Liver (tissue), 9 donors: ENCODE results near the gene CNFN. TPM values are rescaled to one million over a fixed set of nuclear protein-coding genes. Genes with fewer than 3 reads are reported as not detected.

Experiments used
- DNase-seq: peaks from one replicate; pipeline ENCODE4 v3.0.0-alpha.2; 2017; ENCODE audit warnings: low spot score
- H3K27ac ChIP-seq, 2 donors: one replicate each; pipeline ENCODE4 v1.7.0; 2013; ENCODE audit warnings: inconsistent platforms in 2 of 2, low read length in 2 of 2, control low read depth in 1 of 2, low read depth in 1 of 2, mild to moderate bottlenecking in 1 of 2
- H3K27me3 ChIP-seq, 4 donors: one replicate each; pipeline versions ENCODE4 v1.6.1 to v1.7.0; 2013; ENCODE audit warnings: low read length in 3 of 4, inconsistent platforms in 1 of 4, mild to moderate bottlenecking in 1 of 4, moderate library complexity in 1 of 4; ENCODE audit not compliant: control insufficient read depth in 4 of 4, insufficient read depth in 4 of 4
- H3K36me3 ChIP-seq, 4 donors: one replicate each; pipeline versions ENCODE4 v1.6.1 to v1.7.0; 2013; ENCODE audit warnings: low read length in 3 of 4, mild to moderate bottlenecking in 3 of 4, low read depth in 1 of 4, moderate library complexity in 1 of 4; ENCODE audit not compliant: control insufficient read depth in 4 of 4, insufficient read depth in 3 of 4
- H3K4me1 ChIP-seq, 4 donors: one replicate each; pipeline versions ENCODE4 v1.6.1 to v1.7.0; 2013; ENCODE audit warnings: low read length in 3 of 4, mild to moderate bottlenecking in 3 of 4, moderate library complexity in 1 of 4; ENCODE audit not compliant: control insufficient read depth in 4 of 4, insufficient read depth in 4 of 4
- H3K4me3 ChIP-seq, 3 donors: one replicate each; pipeline versions ENCODE4 v1.6.1 to v1.7.0; 2013; ENCODE audit warnings: low read length in 3 of 3, control low read depth in 1 of 3, low read depth in 1 of 3, mild to moderate bottlenecking in 1 of 3
- H3K9ac ChIP-seq, 2 donors: one replicate each; pipeline ENCODE4 v1.7.0; 2013; ENCODE audit warnings: low read length in 2 of 2, mild to moderate bottlenecking in 2 of 2, moderate library complexity in 2 of 2, control low read depth in 1 of 2, low read depth in 1 of 2
- H3K9me3 ChIP-seq, 4 donors: one replicate each; pipeline versions ENCODE4 v1.6.1 to v1.7.0; 2013; ENCODE audit warnings: low read length in 3 of 4; ENCODE audit not compliant: control insufficient read depth in 4 of 4
- EGR1 ChIP-seq, 2 donors: IDR thresholded peaks; 2 replicates each; pipeline ENCODE4 v1.6.1; 2016 to 2018; ENCODE audit warnings: antibody characterized with exemption in 2 of 2, low read depth in 2 of 2
- GABPA ChIP-seq, 2 donors: IDR thresholded peaks in 1 of 2; conservative IDR thresholded peaks in 1 of 2; 2 replicates each; pipeline ENCODE4 v1.6.1; 2016; ENCODE audit warnings: antibody characterized with exemption in 2 of 2, mild to moderate bottlenecking in 1 of 2, moderate library complexity in 1 of 2
- HNF4A ChIP-seq, 2 donors: conservative IDR thresholded peaks; 2 replicates each; pipeline ENCODE4 v1.6.1; 2016; ENCODE audit warnings: antibody characterized with exemption in 2 of 2, mild to moderate bottlenecking in 2 of 2
- JUND ChIP-seq, 2 donors: IDR thresholded peaks; 2 replicates each; pipeline ENCODE4 v1.6.1; 2016; ENCODE audit warnings: antibody characterized with exemption in 2 of 2
- NR2F2 ChIP-seq: IDR thresholded peaks from 2 replicates; pipeline ENCODE4 v1.6.1; 2016; ENCODE audit warnings: antibody characterized with exemption
- RAD21 ChIP-seq, 2 donors: IDR thresholded peaks; 2 replicates each; pipeline ENCODE4 v1.6.1; 2016; ENCODE audit warnings: antibody characterized with exemption in 2 of 2, mild to moderate bottlenecking in 2 of 2
- RXRA ChIP-seq, 2 donors: IDR thresholded peaks; 2 replicates each; pipeline ENCODE4 v1.6.1; 2017 to 2018; ENCODE audit warnings: antibody characterized with exemption in 2 of 2, mild to moderate bottlenecking in 1 of 2
- SP1 ChIP-seq: IDR thresholded peaks from 2 replicates; pipeline ENCODE4 v1.6.1; 2018; ENCODE audit warnings: antibody characterized with exemption, mild to moderate bottlenecking
- YY1 ChIP-seq: IDR thresholded peaks from 2 replicates; pipeline ENCODE4 v1.6.1; 2016; ENCODE audit warnings: antibody characterized with exemption, mild to moderate bottlenecking
- WGBS: extraction: QIAGEN DNeasy Blood & Tissue Kit; methylation state at CpG from one replicate; pipeline ENCODE4 v1.1.7; 2013; 5-methylcytosine and 5-hydroxymethylcytosine counted together
- polyA plus RNA-seq, 2 donors: library from polyadenylated mRNA; stranded (reverse) in 1 of 2; unstranded in 1 of 2; fragments of 200-250 nt in 1 of 2; fragments of >200 nt in 1 of 2; fragmentation: Nextera tagmentation in 1 of 2; extraction: Ambion mirVana in 1 of 2; gene quantifications; one replicate each; pipeline versions ENCODE4 v1.2.1 to v1.2.3, GENCODE V29; 2013 to 2015
- total RNA-seq, 2 donors: library from RNA; depleted of rRNA; stranded (reverse); fragments of >200 nt; gene quantifications; one replicate each; pipeline ENCODE4 v1.2.3, GENCODE V29; 2014
- TF ChIP-seq, protein P1 (sequence below): IDR thresholded peaks from 2 replicates; pipeline ENCODE4 v1.6.1; 2016; ENCODE audit warnings: antibody characterized with exemption
- TF ChIP-seq, protein P2 (sequence below): IDR thresholded peaks from 2 replicates; pipeline ENCODE4 v1.6.1; 2016; ENCODE audit warnings: antibody characterized with exemption, mild to moderate bottlenecking
- TF ChIP-seq, protein P3 (sequence below): IDR thresholded peaks from 2 replicates; pipeline ENCODE4 v1.6.1; 2016; ENCODE audit warnings: antibody characterized with exemption
- donor health status: healthy.
- donor health status: healthy.
- donor health status: healthy.
- donor health status: healthy.
- donor health status: healthy.

The CNFN gene
- total and polyA plus RNA-seq, 4 donors, result 0.57 to 1.2 TPM; not detected in 2

DNA sequence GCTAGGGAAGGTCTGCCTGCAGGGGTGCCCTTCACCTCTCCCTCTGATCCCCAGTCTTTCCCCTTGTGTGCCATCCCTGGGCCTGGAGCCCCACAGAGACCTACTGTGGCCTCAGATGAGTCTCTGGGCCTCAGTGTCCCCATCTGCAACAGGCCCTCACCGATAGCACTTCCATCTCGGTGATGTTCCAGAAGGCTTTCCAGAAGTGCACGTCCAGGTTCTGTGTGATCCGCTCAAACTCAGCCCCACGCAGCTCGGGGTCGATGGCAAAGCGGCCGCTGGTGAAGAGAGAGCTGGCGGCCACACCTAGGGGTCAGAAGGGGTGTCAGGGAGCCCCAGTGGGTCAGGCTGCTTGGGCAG is 17.7 kb upstream of the CNFN start:
- TF ChIP-seq RAD21 (IDR thresholded peaks at IDR 0.05), result no peak
- Histone ChIP-seq H3K9ac (no peak overlapping the region), H3K27ac (no peak overlapping the region), H3K4me1 (peaks cover 7 to 11% (median 9%) of the 10 kb centered on the region in 4 donors), H3K27me3 (no peaks in the 10 kb centered on the region), H3K36me3 (no peaks in the 10 kb centered on the region), H3K9me3 (no peaks in the 10 kb centered on the region), H3K4me3 (no peak overlapping the region)
- 98% methylated on average over 10 of the region's 10 CpGs for WGBS
- DNase-seq, result no peak

DNA sequence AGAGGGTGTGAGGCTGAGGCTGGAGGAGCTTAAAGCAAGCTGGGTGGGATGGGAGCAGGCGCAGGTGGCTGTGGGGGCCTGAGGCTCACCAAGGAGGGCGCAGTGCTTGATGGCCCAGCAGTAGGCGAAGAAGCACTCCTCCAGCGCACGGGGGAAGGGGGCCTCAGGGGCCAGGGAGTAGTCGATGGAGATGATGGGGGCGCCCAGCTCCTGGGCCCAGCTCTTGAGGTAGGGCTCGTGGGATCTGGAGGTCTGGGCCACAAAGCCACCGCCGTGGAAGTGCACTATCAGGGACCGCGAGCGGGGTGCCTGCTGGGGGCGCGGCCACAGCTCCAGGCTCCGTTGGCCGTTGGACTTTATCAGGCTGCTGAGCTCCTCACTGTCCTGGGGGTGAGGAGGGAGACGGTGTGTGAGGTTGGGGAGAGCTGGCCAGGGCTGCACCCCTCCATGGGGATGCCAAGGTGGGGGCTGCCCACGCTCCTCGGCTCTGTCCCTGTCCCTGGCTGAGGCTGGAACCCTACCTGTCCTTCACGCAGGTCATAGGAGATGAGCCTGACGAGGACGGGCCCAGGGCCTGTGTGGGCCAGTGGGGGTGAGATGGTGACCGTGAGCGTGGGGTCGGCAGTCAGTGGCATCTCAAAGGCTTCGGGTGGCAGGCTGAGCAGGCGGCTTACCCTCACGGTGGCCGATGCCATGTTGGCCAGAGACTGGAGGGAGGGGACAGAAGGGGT is 17.2 kb upstream of the CNFN start:
- TF ChIP-seq, protein P1, sequence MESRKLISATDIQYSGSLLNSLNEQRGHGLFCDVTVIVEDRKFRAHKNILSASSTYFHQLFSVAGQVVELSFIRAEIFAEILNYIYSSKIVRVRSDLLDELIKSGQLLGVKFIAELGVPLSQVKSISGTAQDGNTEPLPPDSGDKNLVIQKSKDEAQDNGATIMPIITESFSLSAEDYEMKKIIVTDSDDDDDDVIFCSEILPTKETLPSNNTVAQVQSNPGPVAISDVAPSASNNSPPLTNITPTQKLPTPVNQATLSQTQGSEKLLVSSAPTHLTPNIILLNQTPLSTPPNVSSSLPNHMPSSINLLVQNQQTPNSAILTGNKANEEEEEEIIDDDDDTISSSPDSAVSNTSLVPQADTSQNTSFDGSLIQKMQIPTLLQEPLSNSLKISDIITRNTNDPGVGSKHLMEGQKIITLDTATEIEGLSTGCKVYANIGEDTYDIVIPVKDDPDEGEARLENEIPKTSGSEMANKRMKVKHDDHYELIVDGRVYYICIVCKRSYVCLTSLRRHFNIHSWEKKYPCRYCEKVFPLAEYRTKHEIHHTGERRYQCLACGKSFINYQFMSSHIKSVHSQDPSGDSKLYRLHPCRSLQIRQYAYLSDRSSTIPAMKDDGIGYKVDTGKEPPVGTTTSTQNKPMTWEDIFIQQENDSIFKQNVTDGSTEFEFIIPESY, result no peak
- TF ChIP-seq NR2F2 (no peak), SP1 (no peak), GABPA (IDR thresholded peaks at IDR 0.05 in 1 of 2, conservative IDR thresholded peaks at IDR 0.05 in 1 of 2) (no peak)
- TF ChIP-seq, protein P2, sequence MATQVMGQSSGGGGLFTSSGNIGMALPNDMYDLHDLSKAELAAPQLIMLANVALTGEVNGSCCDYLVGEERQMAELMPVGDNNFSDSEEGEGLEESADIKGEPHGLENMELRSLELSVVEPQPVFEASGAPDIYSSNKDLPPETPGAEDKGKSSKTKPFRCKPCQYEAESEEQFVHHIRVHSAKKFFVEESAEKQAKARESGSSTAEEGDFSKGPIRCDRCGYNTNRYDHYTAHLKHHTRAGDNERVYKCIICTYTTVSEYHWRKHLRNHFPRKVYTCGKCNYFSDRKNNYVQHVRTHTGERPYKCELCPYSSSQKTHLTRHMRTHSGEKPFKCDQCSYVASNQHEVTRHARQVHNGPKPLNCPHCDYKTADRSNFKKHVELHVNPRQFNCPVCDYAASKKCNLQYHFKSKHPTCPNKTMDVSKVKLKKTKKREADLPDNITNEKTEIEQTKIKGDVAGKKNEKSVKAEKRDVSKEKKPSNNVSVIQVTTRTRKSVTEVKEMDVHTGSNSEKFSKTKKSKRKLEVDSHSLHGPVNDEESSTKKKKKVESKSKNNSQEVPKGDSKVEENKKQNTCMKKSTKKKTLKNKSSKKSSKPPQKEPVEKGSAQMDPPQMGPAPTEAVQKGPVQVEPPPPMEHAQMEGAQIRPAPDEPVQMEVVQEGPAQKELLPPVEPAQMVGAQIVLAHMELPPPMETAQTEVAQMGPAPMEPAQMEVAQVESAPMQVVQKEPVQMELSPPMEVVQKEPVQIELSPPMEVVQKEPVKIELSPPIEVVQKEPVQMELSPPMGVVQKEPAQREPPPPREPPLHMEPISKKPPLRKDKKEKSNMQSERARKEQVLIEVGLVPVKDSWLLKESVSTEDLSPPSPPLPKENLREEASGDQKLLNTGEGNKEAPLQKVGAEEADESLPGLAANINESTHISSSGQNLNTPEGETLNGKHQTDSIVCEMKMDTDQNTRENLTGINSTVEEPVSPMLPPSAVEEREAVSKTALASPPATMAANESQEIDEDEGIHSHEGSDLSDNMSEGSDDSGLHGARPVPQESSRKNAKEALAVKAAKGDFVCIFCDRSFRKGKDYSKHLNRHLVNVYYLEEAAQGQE, result no peak
- no peak overlapping the region for H3K9ac ChIP-seq
- no peaks in the 10 kb centered on the region for H3K36me3 ChIP-seq
- H3K27ac ChIP-seq, result no peak overlapping the region
- no peak for DNase-seq
- 96% methylated on average over 30 of the region's 30 CpGs for WGBS
- no peak overlapping the region for H3K4me3 ChIP-seq
- no peaks in the 10 kb centered on the region for H3K27me3 ChIP-seq
- peaks cover 7 to 11% (median 9%) of the 10 kb centered on the region in 4 donors for H3K4me1 ChIP-seq
- H3K9me3 ChIP-seq, result no peaks in the 10 kb centered on the region

DNA sequence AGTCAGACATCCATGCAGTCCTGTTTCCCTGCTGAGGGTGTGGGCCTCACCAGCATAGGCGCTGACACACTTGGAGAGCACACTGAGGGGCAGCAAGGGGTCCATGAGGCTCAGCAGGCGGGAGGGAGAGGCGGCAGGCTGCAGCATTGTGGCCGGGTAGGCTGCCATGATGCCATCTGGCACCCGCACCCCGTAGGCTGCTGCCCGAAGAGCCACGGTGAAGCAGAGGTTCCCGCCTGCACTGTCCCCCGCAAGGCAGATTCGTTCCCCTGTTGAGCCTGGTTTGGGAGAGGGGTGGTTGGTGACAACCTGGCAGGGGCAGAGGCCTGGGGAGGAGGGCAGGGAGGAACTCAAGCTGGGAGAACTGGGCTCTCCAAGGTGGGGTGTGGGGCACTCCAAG is 16.0 kb upstream of the CNFN start:
- Histone ChIP-seq H3K4me3 (no peak overlapping the region), H3K9ac (no peak overlapping the region), H3K4me1 (peaks cover 7 to 19% (median 11%) of the 10 kb centered on the region in 4 donors), H3K27me3 (no peaks in the 10 kb centered on the region), H3K27ac (no peak overlapping the region), H3K36me3 (no peaks in the 10 kb centered on the region), H3K9me3 (no peaks in the 10 kb centered on the region)
- DNase-seq, result no peak
- WGBS, result 95% methylated on average over 11 of the region's 11 CpGs
- TF ChIP-seq HNF4A (conservative IDR thresholded peaks at IDR 0.05), result no peak
- no peak for TF ChIP-seq RAD21 (IDR thresholded peaks at IDR 0.05)
- TF ChIP-seq EGR1 (IDR thresholded peaks at IDR 0.05; ENCODE audit: low read depth in 2 of 2), result no peak
- TF ChIP-seq RXRA (IDR thresholded peaks at IDR 0.05), result no peak
- TF ChIP-seq, protein P1, result no peak
- TF ChIP-seq NR2F2, result no peak
- TF ChIP-seq, protein P3, sequence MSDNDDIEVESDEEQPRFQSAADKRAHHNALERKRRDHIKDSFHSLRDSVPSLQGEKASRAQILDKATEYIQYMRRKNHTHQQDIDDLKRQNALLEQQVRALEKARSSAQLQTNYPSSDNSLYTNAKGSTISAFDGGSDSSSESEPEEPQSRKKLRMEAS, result no peak
- TF ChIP-seq SP1, result no peak
- TF ChIP-seq JUND (IDR thresholded peaks at IDR 0.05), result no peak
- no peak for TF ChIP-seq YY1
- TF ChIP-seq, protein P2, result no peak
